ENCODE measurements around the gene COMMD10.
"Not testable (repeated sequence)": the region's sequence is repeated elsewhere in the genome, so short reads cannot be mapped to it uniquely, and the experiment has no call there.

Gene COMMD10

DNA sequence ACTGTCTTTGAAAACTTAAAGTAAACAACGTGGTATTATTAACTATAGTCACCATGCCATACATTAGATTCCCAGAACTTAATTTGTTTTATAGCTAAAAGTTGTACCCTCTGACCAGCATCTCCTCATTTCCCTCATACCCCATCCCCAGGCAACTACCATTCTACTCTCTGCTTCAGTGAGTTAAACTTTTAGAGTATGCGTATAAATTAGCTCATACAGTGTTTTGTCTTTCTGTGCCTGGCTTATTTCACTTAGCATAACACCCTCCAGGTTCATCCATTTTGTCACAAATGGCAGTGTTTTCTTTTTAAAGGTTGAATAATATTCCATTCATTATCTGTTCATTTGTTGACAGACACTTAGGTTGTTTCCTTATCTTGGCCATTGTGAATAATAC lies 14.2 kb downstream of the COMMD10 start:
- DNase-seq = no peak

DNA sequence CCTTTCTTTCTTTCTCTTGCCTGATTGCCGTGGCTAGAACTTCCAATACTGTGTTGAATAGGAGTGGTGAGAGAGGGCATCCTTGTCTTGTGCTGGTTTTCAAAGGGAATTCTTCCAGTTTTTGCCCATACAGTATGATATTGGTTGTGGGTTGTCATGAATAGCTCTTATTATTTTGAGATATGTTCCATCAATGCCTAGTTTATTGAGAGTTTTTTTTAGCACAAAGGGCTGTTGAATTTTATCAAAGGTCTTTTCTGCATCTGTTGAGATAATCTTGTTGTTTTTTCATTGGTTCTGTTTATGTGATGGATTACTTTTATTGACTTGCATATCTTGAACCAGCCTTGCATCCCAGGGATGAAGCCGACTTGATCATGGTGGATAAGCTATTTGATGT lies 20.1 kb downstream of the COMMD10 start:
- not testable (repeated sequence) for DNase-seq

DNA sequence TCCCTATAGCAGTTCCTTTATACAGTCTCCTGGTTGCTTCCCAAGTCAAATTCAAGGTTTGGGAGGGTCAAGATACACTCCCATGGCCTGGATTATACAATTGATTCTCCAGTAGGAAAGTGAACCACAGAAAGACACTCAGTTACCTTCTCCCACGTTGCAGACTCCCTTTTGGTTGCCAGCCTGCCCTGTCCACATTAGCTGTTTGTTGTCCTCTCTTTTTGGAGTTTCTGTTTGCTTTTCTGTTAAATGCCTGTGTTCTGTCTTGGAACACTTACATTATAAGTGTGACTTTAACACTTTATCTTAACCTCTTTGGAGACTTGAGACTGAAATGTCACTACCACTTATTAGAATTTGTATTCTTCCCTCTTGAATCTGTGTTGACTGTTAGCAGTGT lies 30.3 kb downstream of the COMMD10 start:
- DNase-seq = no peak

DNA sequence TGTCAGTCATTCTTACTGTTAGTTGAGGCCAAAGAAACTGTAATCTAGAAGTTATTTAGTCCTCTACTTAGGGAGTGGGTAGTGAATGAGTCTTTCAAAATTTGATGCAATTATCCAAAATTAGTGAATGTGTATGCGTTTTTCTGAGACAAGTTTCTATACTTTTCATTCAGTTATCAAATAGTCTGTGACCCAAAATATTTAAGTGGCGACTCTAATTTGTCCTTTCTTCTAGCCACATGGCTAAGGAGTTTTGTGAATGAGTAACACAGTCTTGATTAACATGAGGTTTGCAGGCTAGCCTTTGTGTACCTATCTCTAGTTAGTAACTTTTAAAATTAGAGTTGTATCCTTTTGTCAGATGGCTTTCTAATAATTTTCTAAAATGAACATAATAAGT lies 45.6 kb downstream of the COMMD10 start:
- DNase-seq = no peak

DNA sequence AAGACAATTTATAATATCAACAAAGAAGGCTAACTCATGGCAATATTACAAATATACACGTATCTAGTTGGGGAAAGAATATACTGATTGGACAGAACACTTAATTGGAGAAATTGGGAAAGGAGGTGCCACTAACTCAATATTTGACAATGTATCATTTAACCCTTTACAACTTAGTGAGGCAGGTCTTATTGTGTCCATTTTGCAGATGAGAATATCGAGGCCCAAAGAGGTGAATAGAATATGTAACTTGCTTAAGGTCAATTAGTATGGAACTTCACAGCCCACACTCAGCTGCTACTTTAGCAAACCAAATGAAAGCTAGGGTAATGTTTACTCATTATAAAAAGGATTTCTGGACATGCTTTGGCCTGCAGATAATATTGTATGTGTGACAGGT lies 46.2 kb downstream of the COMMD10 start:
- DNase-seq = no peak

DNA sequence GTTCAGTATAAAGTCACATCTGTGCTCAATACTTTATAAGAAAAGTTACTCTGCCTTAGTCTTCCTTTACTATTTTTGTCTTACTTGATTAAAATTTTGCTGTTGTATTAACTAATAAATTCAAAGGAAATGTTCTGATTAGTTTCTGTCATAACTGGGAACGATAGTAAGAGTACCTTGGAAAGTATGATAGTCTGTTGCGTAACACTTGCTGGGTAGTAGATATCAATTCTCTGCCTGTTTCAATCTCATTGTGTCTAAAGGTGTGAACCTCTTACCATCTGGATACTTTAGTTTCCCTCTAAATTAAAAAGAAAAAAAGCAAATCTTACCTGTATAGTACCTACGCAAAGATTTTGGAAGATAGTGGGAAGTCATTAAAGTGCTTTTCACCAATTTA lies 48.5 kb downstream of the COMMD10 start:
- no peak for DNase-seq

DNA sequence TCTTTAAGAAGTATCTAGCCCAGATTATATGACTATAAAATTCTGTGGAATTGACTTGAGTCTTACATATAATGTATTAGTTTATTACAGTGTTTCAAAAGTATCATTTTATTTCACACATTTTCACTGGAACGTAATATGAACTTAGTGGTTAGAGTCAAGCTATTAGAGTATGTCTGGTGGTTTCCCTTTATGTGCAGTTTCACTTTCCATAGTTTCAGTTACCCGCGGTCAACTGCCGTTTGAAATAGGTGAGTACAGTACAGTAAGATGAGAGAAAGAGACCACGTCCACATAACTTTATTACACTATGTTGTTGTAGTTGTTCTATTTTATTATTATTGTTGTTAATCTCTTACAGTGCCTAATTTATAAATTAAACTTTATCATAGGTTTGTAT lies 50.5 kb downstream of the COMMD10 start:
- DNase-seq = no peak

DNA sequence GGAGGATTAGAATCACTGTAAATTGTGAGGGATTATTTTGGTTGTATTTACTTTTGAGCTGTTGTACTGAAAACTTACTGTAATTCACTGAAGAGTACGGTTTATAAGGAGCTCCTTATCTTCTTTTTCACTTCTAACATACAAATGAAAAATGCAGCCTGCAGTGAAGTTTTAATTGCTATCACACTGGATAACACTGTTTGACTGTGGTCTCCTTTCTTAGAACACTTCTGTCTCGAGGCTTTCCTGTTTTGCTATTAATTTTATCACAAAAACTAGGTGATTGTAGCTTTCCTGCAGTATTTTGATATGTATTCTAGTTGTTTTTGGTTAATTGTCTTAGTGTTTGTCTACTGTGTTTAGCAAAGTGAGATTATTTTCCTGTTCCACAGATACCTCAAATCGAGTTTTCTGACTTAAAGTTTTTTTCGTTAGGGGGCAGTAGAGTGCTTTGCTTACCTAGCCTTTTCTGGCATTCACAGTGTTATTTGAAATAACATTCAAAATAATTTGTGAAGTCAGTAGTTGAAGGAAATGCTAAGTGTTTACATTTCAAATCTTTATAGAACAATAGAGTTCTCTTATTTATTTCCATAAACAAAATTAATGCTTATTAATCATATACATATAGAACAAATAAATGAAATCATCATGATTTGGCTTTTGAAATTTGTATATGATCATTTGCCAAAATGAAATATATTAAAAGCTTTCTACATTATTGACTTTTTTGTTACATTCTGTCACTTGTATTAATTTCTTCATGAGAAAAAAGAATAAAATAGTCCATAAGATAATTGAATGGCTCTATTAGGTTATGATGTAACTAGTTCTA lies 52.9 kb downstream of the COMMD10 start:
- DNase-seq = no peak

DNA sequence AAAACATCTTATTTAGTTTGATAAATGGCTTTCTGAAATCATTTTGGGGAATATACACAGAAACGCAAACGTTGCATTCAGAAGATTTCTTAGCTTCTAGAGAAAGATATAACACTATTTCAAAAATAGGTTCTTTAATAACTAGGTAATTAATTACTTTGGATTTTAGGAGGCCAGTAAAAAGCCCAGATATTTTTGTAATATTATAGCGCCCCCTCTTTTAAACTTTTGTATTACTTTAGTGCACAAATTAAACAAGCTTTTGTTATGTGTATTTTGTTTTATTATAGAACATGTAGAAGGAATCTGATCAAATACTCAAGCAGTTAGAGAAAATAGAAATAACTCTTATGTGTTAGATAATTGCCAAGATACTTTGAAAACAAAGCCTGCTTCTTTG lies 57.7 kb downstream of the COMMD10 start:
- no peak for DNase-seq

DNA sequence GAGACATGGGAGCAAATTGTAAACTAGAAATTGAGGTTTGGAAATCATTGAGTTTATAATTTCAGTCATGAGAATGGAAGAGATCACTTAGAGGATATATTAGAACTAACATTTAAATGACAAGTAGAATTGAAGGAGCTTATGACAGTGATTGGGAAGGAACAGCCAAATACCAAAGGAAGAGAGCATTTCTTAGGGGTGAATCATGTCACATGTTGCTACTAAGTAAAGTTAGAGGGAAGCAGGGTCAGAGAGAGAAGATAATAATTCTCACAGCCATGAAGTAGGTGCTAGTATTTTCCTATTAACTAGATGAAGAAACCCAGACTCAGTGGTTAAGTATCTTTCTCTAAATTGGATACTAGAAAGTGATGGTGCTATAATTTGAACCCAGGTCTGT lies 59.3 kb downstream of the COMMD10 start:
- DNase-seq = no peak

DNA sequence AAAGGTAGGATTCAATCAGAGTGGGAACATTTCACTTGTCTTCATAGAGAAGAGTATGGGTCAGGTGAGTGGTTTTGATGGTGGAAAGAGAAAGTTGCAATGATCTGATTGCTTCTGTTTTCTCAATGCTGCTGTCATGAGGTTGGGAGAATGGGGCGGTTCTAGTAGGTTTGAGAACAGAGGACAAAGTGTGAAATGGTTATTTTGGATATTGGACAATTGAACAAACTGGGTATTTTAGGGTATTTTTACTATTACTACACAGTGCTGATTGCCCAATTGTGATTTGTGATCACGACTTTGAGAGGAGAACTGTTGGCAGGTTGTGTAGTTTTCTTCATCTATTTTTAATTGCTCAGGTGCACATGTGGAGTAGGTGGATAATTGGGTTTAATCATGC lies 60.2 kb downstream of the COMMD10 start:
- DNase-seq = no peak

DNA sequence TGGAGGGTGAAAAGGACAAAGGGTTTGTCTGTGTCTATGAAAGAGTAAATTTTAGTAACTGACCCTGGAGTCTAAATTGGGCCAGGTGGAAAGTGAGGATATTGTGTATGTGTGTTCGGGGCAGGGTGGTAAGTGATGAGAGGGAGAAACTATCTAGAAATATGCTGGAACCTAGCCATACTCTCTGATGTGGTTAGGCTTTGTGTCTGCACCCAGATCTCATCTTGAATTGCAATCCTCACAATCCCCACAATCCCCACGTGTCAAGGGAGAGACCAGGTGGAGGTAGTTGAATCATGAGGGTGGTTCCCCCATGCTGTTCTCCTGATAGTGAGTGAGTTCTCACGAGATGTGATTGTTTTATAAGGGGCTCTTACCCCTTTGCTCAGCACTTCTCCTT lies 60.6 kb downstream of the COMMD10 start:
- no peak for DNase-seq

DNA sequence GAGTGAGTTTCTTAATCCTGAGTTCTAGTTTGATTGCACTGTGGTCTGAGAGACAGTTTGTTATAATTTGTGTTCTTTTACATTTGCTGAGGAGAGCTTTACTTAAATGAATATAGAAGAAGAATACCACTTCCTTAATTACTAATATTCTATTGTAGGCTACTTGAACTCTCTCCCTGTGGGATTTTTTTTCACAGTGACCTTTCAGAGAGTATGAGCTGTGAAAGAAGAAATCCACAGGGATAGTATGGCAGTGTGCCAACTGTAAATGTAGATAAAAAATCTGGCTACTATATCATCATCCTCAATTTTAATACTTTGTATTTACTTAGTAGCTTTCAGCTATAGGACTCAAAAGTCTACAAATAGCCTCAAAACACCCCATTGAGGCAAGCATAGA lies 67.3 kb downstream of the COMMD10 start:
- no peak for DNase-seq

DNA sequence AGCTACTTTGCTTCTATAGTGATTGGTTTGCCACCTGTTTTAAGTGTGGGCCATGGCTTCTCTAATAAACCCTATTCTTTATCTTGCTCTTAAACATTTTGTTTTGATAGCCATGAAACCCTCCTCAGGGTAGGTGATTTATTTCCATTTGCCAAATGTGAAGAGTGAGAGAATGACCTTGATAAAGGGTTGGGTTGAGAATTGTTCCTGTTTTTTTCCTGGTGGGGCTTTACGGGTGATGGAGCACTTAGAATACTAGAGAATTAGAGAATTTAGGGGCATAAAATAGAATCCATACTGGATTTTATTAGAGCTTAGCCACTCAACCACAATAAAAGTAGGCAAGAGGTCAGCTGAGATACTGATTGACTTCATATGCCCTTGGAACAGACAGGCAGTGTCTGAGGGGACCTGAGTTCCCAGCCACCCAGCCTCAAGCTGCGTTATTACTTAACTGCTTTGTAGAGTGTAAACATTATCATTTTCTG lies 68.9 kb downstream of the COMMD10 start:
- no peak for DNase-seq

DNA sequence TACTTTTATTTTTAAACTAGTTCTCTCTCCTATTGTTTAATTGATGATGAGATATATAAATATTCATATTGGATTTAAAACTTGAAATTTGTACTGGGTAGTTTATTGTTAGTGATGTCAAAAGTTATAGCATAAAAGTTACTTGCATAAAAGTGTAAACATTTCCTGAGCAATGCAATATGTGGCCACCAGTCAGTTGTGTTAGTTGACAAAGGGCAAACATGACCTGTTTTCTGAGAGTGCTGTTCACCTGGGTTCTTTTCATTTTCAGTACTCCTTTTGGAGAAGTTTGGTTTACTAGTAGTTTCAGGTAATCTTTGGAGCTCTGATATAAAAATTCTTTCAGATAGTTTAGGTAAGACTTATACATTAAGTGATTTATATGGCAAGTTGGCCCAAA lies 69.4 kb downstream of the COMMD10 start:
- DNase-seq = no peak

DNA sequence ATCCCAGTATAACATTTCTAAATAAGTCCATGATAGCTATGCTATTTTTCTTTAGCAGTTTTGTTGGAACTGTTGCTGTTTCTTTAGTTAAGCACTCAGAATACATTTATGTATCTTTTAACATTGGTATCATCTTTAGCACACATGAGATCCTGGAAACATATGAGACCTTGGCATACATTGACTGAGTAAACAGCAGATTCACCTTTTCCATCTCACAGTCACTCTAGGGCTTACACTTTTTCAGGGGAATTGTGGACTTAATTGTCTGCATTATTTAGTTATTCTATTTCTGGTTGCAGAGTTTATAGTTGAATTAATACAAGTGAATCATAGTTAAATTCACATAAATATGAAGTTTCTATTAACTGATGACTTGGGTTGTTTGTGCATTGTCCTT lies 70.1 kb downstream of the COMMD10 start:
- no peak for DNase-seq

DNA sequence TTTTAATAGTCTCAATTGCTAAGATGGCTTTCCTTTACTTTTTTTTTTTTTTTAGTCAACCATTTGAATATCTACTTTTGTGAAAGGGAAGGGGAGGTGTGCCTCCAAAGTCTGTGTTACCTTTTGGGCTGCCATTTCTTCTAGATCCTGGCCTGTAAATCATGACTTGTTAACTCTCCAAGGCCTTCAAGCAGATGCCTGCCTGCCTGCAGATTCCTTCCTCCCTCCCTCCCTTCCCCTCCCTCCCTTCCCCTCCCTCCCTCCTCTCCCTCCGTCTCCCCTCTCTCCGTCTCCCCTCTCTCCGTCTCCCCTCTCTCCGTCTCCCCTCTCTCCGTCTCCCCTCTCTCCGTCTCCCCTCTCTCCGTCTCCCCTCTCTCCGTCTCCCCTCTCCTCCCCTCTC lies 73.1 kb downstream of the COMMD10 start:
- DNase-seq = no peak

DNA sequence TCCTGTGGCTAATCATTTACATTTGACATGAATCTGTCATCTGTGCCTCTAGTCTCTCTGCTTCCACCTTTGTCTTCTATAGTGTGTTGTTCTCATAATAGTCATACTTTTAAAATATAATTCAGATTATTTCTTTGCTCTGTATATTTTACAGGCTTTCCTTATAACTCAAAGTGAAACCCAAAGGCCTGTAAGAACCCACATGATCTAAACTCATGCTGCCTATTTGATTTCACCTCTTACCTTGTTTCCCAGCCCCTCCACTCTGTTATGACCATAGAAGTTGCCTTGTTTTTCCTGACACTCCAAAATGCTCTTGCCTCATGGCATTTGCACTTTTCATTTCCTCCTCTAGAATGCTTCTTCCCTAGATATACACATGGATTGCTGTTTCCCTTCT lies 74.2 kb downstream of the COMMD10 start:
- DNase-seq = no peak

DNA sequence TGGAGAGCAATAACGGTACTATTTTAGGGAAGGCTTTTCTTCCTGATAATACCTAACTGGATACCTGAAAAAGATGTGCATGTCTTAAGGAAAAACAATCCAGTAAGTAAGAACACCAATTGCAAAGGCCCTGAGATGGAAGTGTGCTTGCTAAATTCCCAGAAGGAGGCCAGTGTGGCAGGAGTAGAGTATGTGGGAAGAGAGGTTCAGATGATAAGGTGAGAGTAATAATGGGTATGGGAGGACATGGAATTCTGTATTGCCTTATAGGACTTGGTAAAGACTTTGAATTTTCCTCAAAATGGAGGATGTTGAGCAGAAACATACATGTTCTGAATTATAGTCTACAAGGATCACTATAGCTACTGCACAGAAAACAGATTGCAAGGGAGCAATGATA lies 89.3 kb downstream of the COMMD10 start:
- DNase-seq = no peak

DNA sequence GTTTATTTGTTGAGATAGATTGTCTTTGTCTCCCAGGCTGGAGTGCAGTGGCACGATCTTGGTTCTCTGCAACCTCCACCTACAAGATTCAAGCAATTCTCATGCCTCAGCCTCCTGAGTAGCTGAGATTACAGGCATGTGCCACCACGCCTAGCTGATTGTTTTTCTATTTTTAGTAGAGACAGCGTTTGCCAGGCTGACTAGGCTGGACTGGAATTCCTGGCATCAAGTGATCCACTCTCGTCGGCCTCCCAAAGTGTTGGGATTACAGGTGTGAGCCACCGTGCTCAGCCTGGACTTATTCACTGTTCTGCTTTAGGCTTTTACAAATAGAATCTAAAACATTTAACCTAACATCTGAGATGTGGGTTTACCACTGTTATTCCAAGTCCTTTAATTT lies 91.3 kb downstream of the COMMD10 start:
- DNase-seq = no peak

DNA sequence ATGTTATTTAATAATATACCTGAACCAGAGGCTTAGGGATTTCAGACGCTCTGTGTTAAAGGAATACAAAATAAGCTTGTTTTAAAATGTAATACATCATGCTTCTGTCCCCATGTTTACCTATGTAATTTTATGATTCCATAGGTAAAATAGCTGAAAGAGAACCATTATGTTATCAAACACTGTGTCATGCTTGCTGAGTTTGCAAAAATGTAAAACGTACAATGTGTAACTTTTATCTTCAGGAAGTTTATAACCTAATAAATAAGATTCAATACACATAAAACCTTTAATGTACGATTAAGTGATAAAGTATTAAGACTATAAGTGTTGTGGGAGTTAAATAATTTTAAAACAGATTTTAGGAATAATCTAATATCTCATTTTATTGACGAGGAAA lies 94.1 kb downstream of the COMMD10 start:
- no peak for DNase-seq

DNA sequence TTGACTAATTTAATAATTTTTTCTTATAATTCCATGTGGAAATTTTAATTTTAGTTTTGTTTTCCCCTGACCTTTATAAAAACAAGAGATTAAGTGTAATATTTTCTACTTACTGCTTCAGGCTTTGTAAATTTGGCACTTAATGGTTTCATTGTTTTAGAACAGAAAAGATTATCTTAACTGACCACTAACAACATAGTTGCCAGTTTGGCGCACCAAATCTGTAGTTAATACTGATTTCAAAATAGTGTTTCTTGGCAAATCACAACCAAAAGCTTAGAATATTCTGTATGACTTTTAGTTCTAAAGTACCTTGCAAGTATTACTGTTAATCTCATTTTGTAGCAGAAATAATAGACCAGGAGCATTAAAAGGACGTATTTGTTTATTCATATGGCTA lies 124.3 kb downstream of the COMMD10 start:
- no peak for DNase-seq

DNA sequence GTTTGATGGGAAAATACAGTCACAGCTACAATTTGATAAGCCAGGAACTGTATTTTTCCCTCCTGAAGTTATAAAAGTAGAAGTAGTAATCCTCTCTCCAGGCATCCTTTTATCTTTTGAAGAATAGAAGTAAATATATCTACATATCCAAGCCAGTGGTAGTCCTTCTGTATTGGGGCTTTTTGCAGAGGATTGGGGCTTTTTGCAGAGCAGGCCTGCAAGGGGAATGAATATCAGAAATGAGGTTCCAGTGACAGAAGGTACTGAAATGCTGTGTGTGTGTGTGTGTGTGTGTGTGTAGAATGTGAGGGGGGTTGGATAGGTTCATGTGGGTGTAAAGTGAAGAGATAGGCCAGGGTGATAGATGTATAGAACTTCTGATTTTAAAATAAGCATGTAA lies 127.4 kb downstream of the COMMD10 start:
- DNase-seq = no peak

DNA sequence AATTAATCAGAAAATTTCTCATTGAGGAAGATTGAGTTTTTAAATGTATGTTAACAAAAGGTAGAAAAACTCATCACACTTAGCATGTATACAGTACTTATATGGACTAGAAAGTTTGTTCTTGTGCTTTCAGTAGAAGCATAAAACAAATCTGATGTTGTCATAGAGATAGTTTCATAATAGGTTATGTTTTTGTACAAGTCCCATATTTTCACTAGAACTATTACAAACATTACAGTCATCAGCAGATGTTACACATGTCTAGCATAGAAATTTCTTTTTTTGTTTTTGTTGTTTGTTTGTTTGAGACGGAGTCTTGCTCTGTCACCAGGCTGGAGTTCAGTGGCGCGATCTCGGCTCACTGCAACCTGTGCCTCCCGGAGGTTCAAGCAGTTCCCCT lies 131.4 kb downstream of the COMMD10 start:
- no peak for DNase-seq

DNA sequence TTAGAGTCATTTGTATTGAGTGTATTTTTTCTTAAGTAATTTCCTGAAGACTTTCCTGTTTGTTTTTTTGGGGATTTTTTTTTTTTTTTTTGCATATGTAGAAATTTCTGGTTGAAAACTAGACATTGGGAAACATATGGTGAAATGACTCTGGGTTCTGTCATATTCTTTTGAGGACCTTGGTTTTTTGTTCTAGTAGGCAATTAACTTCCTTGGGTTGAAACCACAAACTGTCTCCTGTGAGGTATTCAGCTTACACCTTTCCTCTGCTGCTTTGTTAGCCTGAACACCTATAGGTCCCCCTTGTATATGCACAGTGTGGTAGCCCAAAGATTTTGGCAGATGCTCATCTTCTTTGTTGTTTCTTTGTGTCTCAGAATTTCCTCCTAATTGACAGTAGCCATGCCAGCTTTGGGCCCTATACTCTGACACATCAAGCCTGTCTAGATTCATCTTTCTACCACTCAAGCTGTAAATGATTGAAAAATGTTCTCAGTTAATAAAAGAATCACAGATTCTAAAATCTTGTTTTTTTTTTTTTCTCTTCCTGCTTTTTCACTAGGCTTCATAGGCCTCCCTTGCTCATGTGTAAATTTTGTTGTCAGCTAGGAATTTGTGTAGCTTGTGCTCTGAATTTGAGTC lies 140.6 kb downstream of the COMMD10 start:
- no peak for DNase-seq

Measured in right hindlimb (tissue), 1 donor.